SK-N-SH (cell line): ENCODE results near the gene FLAD1. TPM values are rescaled to one million over a fixed set of nuclear protein-coding genes. Genes with fewer than 3 reads are reported as not detected.

Experiments used
- CTCF ChIA-PET: fragments of 300-600, 350-600 bp; formaldehyde crosslinking; extraction: SDS; loops from one replicate; lab custom pipeline; 2021; lab: Yijun Ruan, JAX
- POLR2A ChIA-PET: fragments of 350-600 bp; sonication (Branson Sonifier 250); formaldehyde crosslinking; extraction: SDS; loops from one replicate; lab custom pipeline; 2020; ENCODE audit warnings: antibody characterized with exemption, inconsistent platforms; lab: Yijun Ruan, JAX
- DNase-seq: peaks from one replicate; pipeline ENCODE4 v3.0.0; 2012
- H2AFZ ChIP-seq: fragments of 200-600 bp; sonication (generic); 2 replicates; pipeline ENCODE4 v1.8.1; 2016; ENCODE audit warnings: antibody characterized with exemption, mild to moderate bottlenecking, low read depth
- H3F3A ChIP-seq: fragments of 200-600 bp; sonication (generic); replicated peaks from 2 replicates; pipeline ENCODE3; 2016; ENCODE audit warnings: antibody characterized with exemption, mild to moderate bottlenecking; ENCODE audit not compliant: insufficient read depth
- H3K27ac ChIP-seq, 2 experiments: fragments of 200-500 bp in 1 of 2; fragments of 200-600 bp in 1 of 2; sonication (Bioruptor generic) in 1 of 2; sonication (generic), shearing (Covaris generic) in 1 of 2; 2 replicates each; pipeline versions ENCODE4 v1.5.1 to v1.6.1; 2014 to 2016; ENCODE audit warnings: low read depth in 2 of 2, inconsistent platforms in 1 of 2, low read length in 1 of 2, mild to moderate bottlenecking in 1 of 2, mixed read lengths in 1 of 2
- H3K27me3 ChIP-seq: fragments of 200-600 bp; sonication (generic), shearing (Covaris generic); 2 replicates; pipeline ENCODE4 v1.6.1; 2016; ENCODE audit warnings: mixed run types; ENCODE audit not compliant: insufficient read depth
- H3K36me3 ChIP-seq, 2 experiments: fragments of 200-500 bp in 1 of 2; fragments of 200-600 bp in 1 of 2; sonication (Bioruptor generic) in 1 of 2; sonication (generic) in 1 of 2; replicated peaks in 1 of 2; 2 replicates each; pipeline versions ENCODE3 to v1.5.1; 2014 to 2016; ENCODE audit warnings: low read length in 1 of 2, mild to moderate bottlenecking in 1 of 2; ENCODE audit not compliant: insufficient read depth in 2 of 2, control insufficient read depth in 1 of 2
- H3K4me1 ChIP-seq, 2 experiments: fragments of 200-500 bp in 1 of 2; fragments of 200-600 bp in 1 of 2; sonication (Bioruptor generic) in 1 of 2; sonication (generic), shearing (Covaris generic) in 1 of 2; 2 replicates each; pipeline versions ENCODE4 v1.5.1 to v1.6.1; 2014 to 2016; ENCODE audit warnings: low read depth in 1 of 2, low read length in 1 of 2, mixed run types in 1 of 2; ENCODE audit not compliant: insufficient read depth in 2 of 2, control insufficient read depth in 1 of 2
- H3K4me2 ChIP-seq: fragments of 200-600 bp; sonication (generic), shearing (Covaris generic); 2 replicates; pipeline ENCODE4 v1.6.1; 2017; ENCODE audit warnings: mixed run types
- H3K4me3 ChIP-seq, 2 experiments: fragments of 200-500 bp in 1 of 2; fragments of 200-600 bp in 1 of 2; sonication (Bioruptor generic) in 1 of 2; sonication (generic), shearing (Covaris generic) in 1 of 2; 2 replicates each; pipeline versions ENCODE4 v1.5.1 to v1.8.1; 2014 to 2016; ENCODE audit warnings: low read depth in 2 of 2, inconsistent platforms in 1 of 2, low read length in 1 of 2, mild to moderate bottlenecking in 1 of 2, mixed read lengths in 1 of 2, moderate library complexity in 1 of 2
- H3K79me2 ChIP-seq: fragments of 200-600 bp; sonication (generic); 2 replicates; pipeline ENCODE4 v1.8.1; 2017; ENCODE audit warnings: mild to moderate bottlenecking; ENCODE audit not compliant: insufficient read depth
- H3K9ac ChIP-seq: fragments of 200-600 bp; sonication (generic); 2 replicates; pipeline ENCODE4 v1.6.1; 2017; ENCODE audit warnings: mixed run types
- H3K9me2 ChIP-seq: fragments of 200-600 bp; sonication (generic); 2 replicates; pipeline ENCODE4 v1.6.1; 2017; ENCODE audit warnings: mixed run types
- H3K9me3 ChIP-seq: fragments of 200-600 bp; sonication (generic); 2 replicates; pipeline ENCODE4 v1.6.1; 2017; ENCODE audit warnings: mixed run types, mild to moderate bottlenecking, moderate library complexity
- H4K20me1 ChIP-seq: fragments of 200-600 bp; sonication (generic); 2 replicates; pipeline ENCODE4 v1.6.1; 2017; ENCODE audit warnings: mild to moderate bottlenecking, mixed run types; ENCODE audit not compliant: insufficient read depth
- CTCF ChIP-seq: fragments of 200-600 bp; sonication (generic); IDR thresholded peaks from 2 replicates; pipeline ENCODE4 v1.6.1; 2017; ENCODE audit warnings: antibody characterized with exemption, mild to moderate bottlenecking, moderate library complexity
- ELF1 ChIP-seq: IDR thresholded peaks from 2 replicates; pipeline ENCODE4 v1.4.0; 2012
- EP300 ChIP-seq, 2 experiments: IDR thresholded peaks; 2 replicates each; pipeline versions ENCODE4 v1.4.0 to v1.6.1; 2012; ENCODE audit warnings: borderline replicate concordance in 1 of 2, low read depth in 1 of 2, low read length in 1 of 2
- EZH2phosphoT487 ChIP-seq: fragments of 200-600 bp; sonication (generic); IDR thresholded peaks from 2 replicates; pipeline ENCODE4 v1.6.1; 2017; ENCODE audit warnings: low read depth, mixed run types, mild to moderate bottlenecking, antibody characterized with exemption, moderate library complexity, borderline replicate concordance
- GABPA ChIP-seq: IDR thresholded peaks from 2 replicates; pipeline ENCODE4 v1.4.0; 2012; ENCODE audit warnings: low read depth, mild to moderate bottlenecking
- GATA2 ChIP-seq: sonication (generic); formaldehyde crosslinking; IDR thresholded peaks from 2 replicates; pipeline ENCODE4 v1.5.0; 2020; ENCODE audit warnings: mild to moderate bottlenecking, missing genetic modification reagents
- IRF3 ChIP-seq: fragments of 150-350 bp; IDR thresholded peaks from 2 replicates; pipeline ENCODE4 v1.6.1; 2016; ENCODE audit warnings: mild to moderate bottlenecking, low read depth, low read length
- MEF2A ChIP-seq: IDR thresholded peaks from 2 replicates; pipeline ENCODE4 v1.4.0; 2012; ENCODE audit warnings: low read depth, borderline replicate concordance
- RAD21 ChIP-seq: IDR thresholded peaks from 2 replicates; pipeline ENCODE4 v1.6.1; 2012; ENCODE audit warnings: mild to moderate bottlenecking, low read length
- RCOR1 ChIP-seq: fragments of 150-350 bp; IDR thresholded peaks from 2 replicates; pipeline ENCODE4 v1.6.1; 2017; ENCODE audit warnings: antibody characterized with exemption, low read length
- RXRA ChIP-seq: IDR thresholded peaks from 2 replicates; pipeline ENCODE4 v1.4.0; 2012; ENCODE audit warnings: low read depth, mild to moderate bottlenecking, borderline replicate concordance
- TAF1 ChIP-seq: IDR thresholded peaks from 2 replicates; pipeline ENCODE4 v1.6.1; 2012; ENCODE audit warnings: low read depth, mild to moderate bottlenecking, low read length, moderate library complexity, borderline replicate concordance
- TCF12 ChIP-seq: IDR thresholded peaks from 2 replicates; pipeline ENCODE4 v1.4.0; 2012
- USF1 ChIP-seq: IDR thresholded peaks from 2 replicates; pipeline ENCODE4 v1.4.0; 2012; ENCODE audit warnings: low read depth, borderline replicate concordance
- USF2 ChIP-seq: fragments of 150-350 bp; IDR thresholded peaks from 2 replicates; pipeline ENCODE4 v1.6.1; 2017; ENCODE audit warnings: antibody characterized with exemption, low read length, low read depth, borderline replicate concordance
- YY1 ChIP-seq: IDR thresholded peaks from 2 replicates; pipeline ENCODE4 v1.4.0; 2012; ENCODE audit warnings: low read depth, mild to moderate bottlenecking
- WGBS: methylation state at CpG from one replicate; pipeline ENCODE4 v1.1.6; 2017; ENCODE audit warnings: low lambda C conversion rate; 5-methylcytosine and 5-hydroxymethylcytosine counted together
- polyA plus RNA-seq, 3 experiments: library from polyadenylated mRNA; depleted of rRNA; stranded (reverse); fragments of >200 nt; gene quantifications; 2 replicates each; pipeline ENCODE4 v1.2.3, GENCODE V29; 2012

The FLAD1 gene
- polyA plus RNA-seq, 1 of the 3 experiments (the other 2 are of a cell fraction): 50.8 TPM

- H3F3A ChIP-seq: peaks cover 44% of the 10 kb centered on the region
- TF ChIP-seq YY1 (no peak), MEF2A (no peak), RAD21 (no peak), EP300 (IDR thresholded peaks at IDR 0.05; ENCODE audit: borderline replicate concordance in 1 of 2, low read depth in 1 of 2, low read length in 1 of 2) (no peak), CTCF (no peak), TCF12 (no peak), EZH2phosphoT487 (no peak), IRF3 (no peak), RCOR1 (no peak), USF2 (no peak), GATA2 (CRISPR knock-in tag) (no peak)
- H3K79me2 ChIP-seq: peaks cover 70% of the 10 kb centered on the region
- H3K4me2 ChIP-seq: peak overlapping the region; percentile 98
- no peaks in the 10 kb centered on the region for H3K27me3 ChIP-seq
- peaks cover 27% of the 10 kb centered on the region for H4K20me1 ChIP-seq
- ChIA-PET POLR2A (interaction anchor here (0.6 to 3.7 kb wide), 8 partner anchors 8 to 96 kb away, joined by 3 to 25 read pairs (median 10); partner anchors contain the start of genes LENEP, PBXIP1 and PYGO2), CTCF (interaction anchor here (1.7 to 37.5 kb wide), 4 partner anchors 8 to 116 kb away, joined by 4 to 640 read pairs (median 22); partner anchors contain the start of genes ADAM15, LENEP, PYGO2 and ZBTB7B)
- H3K27ac ChIP-seq: peak overlapping the region; percentile 97 to 99; a peak in 3 of 4 replicates
- no peak overlapping the region for H2AFZ ChIP-seq
- H3K36me3 ChIP-seq: peaks cover 30 to 32% of the 10 kb centered on the region in 2 experiments
- H3K4me3 ChIP-seq: peak overlapping the region; percentile 77 to 90
- no peak for DNase-seq
- 20% methylated on average over 5 of the region's 5 CpGs for WGBS
- H3K9me2 ChIP-seq: no peaks in the 10 kb centered on the region
- peak overlapping the region; percentile 88 for H3K9ac ChIP-seq
- H3K4me1 ChIP-seq: peaks cover 18 to 60% of the 10 kb centered on the region in 2 experiments
- H3K9me3 ChIP-seq: no peaks in the 10 kb centered on the region
These were observed 13.9 kb upstream of the FLAD1 start for GRCh38 chr1:154969246-154969645.

GRCh38 chr1:154969860-154970452, 13.2 kb upstream of the FLAD1 start:
- no peak overlapping the region for H2AFZ ChIP-seq
- H3K79me2 ChIP-seq: peaks cover 70% of the 10 kb centered on the region
- POLR2A ChIA-PET: interaction anchor here (0.5 to 3.7 kb wide), 15 partner anchors 8 to 198 kb away, joined by 3 to 25 read pairs (median 6); partner anchors contain the start of genes ADAM15, EFNA3, FLAD1 and LENEP
- H3K9me2 ChIP-seq: no peaks in the 10 kb centered on the region
- H3K36me3 ChIP-seq: peaks cover 30 to 32% of the 10 kb centered on the region in 2 experiments
- peaks cover 27% of the 10 kb centered on the region for H4K20me1 ChIP-seq
- peak overlapping the region; percentile 98 for H3K4me2 ChIP-seq
- H3K9me3 ChIP-seq: no peaks in the 10 kb centered on the region
- peaks cover 18 to 61% of the 10 kb centered on the region in 2 experiments for H3K4me1 ChIP-seq
- peak overlapping the region; percentile 88 for H3K9ac ChIP-seq
- 5% methylated on average over 13 of the region's 22 CpGs for WGBS
- peak overlapping the region; percentile 97 to 99 for H3K27ac ChIP-seq
- H3K27me3 ChIP-seq: no peaks in the 10 kb centered on the region
- CTCF ChIA-PET: interaction anchor here (0.7 to 37.5 kb wide), 9 partner anchors 9 to 197 kb away, joined by 3 to 640 read pairs (median 4); partner anchors contain the start of genes ADAM15, FLAD1, LENEP and PYGO2
- H3K4me3 ChIP-seq: peak overlapping the region; percentile 77 to 90
- DNase-seq: no peak
- H3F3A ChIP-seq: peaks cover 43% of the 10 kb centered on the region
- TF ChIP-seq ELF1: no peak
- TF ChIP-seq TAF1: no peak
- TF ChIP-seq USF2: no peak
- no peak for TF ChIP-seq USF1
- TF ChIP-seq RCOR1: no peak
- TF ChIP-seq RXRA: no peak
- TF ChIP-seq CTCF: no peak
- TF ChIP-seq GABPA: no peak
